SK-N-SH (cell line): Measurements from ENCODE around the gene SCEL. TPM values are rescaled to one million over a fixed set of nuclear protein-coding genes. Genes with fewer than 3 reads are reported as not detected.

Source experiments
- CTCF ChIA-PET: fragments of 300-600, 350-600 bp; formaldehyde crosslinking; extraction: SDS; loops from one replicate; lab custom pipeline; 2021; lab: Yijun Ruan, JAX
- POLR2A ChIA-PET: fragments of 350-600 bp; sonication (Branson Sonifier 250); formaldehyde crosslinking; extraction: SDS; loops from one replicate; lab custom pipeline; 2020; ENCODE audit warnings: antibody characterized with exemption, inconsistent platforms; lab: Yijun Ruan, JAX
- DNase-seq: peaks from one replicate; pipeline ENCODE4 v3.0.0; 2012
- H2AFZ ChIP-seq: fragments of 200-600 bp; sonication (generic); 2 replicates; pipeline ENCODE4 v1.8.1; 2016; ENCODE audit warnings: antibody characterized with exemption, mild to moderate bottlenecking, low read depth
- H3F3A ChIP-seq: fragments of 200-600 bp; sonication (generic); replicated peaks from 2 replicates; pipeline ENCODE3; 2016; ENCODE audit warnings: antibody characterized with exemption, mild to moderate bottlenecking; ENCODE audit not compliant: insufficient read depth
- H3K27ac ChIP-seq, 2 experiments: fragments of 200-500 bp in 1 of 2; fragments of 200-600 bp in 1 of 2; sonication (Bioruptor generic) in 1 of 2; sonication (generic), shearing (Covaris generic) in 1 of 2; 2 replicates each; pipeline versions ENCODE4 v1.5.1 to v1.6.1; 2014 to 2016; ENCODE audit warnings: low read depth in 2 of 2, inconsistent platforms in 1 of 2, low read length in 1 of 2, mild to moderate bottlenecking in 1 of 2, mixed read lengths in 1 of 2
- H3K27me3 ChIP-seq: fragments of 200-600 bp; sonication (generic), shearing (Covaris generic); 2 replicates; pipeline ENCODE4 v1.6.1; 2016; ENCODE audit warnings: mixed run types; ENCODE audit not compliant: insufficient read depth
- H3K36me3 ChIP-seq, 2 experiments: fragments of 200-500 bp in 1 of 2; fragments of 200-600 bp in 1 of 2; sonication (Bioruptor generic) in 1 of 2; sonication (generic) in 1 of 2; replicated peaks in 1 of 2; 2 replicates each; pipeline versions ENCODE3 to v1.5.1; 2014 to 2016; ENCODE audit warnings: low read length in 1 of 2, mild to moderate bottlenecking in 1 of 2; ENCODE audit not compliant: insufficient read depth in 2 of 2, control insufficient read depth in 1 of 2
- H3K4me1 ChIP-seq, 2 experiments: fragments of 200-500 bp in 1 of 2; fragments of 200-600 bp in 1 of 2; sonication (Bioruptor generic) in 1 of 2; sonication (generic), shearing (Covaris generic) in 1 of 2; 2 replicates each; pipeline versions ENCODE4 v1.5.1 to v1.6.1; 2014 to 2016; ENCODE audit warnings: low read depth in 1 of 2, low read length in 1 of 2, mixed run types in 1 of 2; ENCODE audit not compliant: insufficient read depth in 2 of 2, control insufficient read depth in 1 of 2
- H3K4me2 ChIP-seq: fragments of 200-600 bp; sonication (generic), shearing (Covaris generic); 2 replicates; pipeline ENCODE4 v1.6.1; 2017; ENCODE audit warnings: mixed run types
- H3K4me3 ChIP-seq, 2 experiments: fragments of 200-500 bp in 1 of 2; fragments of 200-600 bp in 1 of 2; sonication (Bioruptor generic) in 1 of 2; sonication (generic), shearing (Covaris generic) in 1 of 2; 2 replicates each; pipeline versions ENCODE4 v1.5.1 to v1.8.1; 2014 to 2016; ENCODE audit warnings: low read depth in 2 of 2, inconsistent platforms in 1 of 2, low read length in 1 of 2, mild to moderate bottlenecking in 1 of 2, mixed read lengths in 1 of 2, moderate library complexity in 1 of 2
- H3K79me2 ChIP-seq: fragments of 200-600 bp; sonication (generic); 2 replicates; pipeline ENCODE4 v1.8.1; 2017; ENCODE audit warnings: mild to moderate bottlenecking; ENCODE audit not compliant: insufficient read depth
- H3K9ac ChIP-seq: fragments of 200-600 bp; sonication (generic); 2 replicates; pipeline ENCODE4 v1.6.1; 2017; ENCODE audit warnings: mixed run types
- H3K9me2 ChIP-seq: fragments of 200-600 bp; sonication (generic); 2 replicates; pipeline ENCODE4 v1.6.1; 2017; ENCODE audit warnings: mixed run types
- H3K9me3 ChIP-seq: fragments of 200-600 bp; sonication (generic); 2 replicates; pipeline ENCODE4 v1.6.1; 2017; ENCODE audit warnings: mixed run types, mild to moderate bottlenecking, moderate library complexity
- H4K20me1 ChIP-seq: fragments of 200-600 bp; sonication (generic); 2 replicates; pipeline ENCODE4 v1.6.1; 2017; ENCODE audit warnings: mild to moderate bottlenecking, mixed run types; ENCODE audit not compliant: insufficient read depth
- ELF1 ChIP-seq: IDR thresholded peaks from 2 replicates; pipeline ENCODE4 v1.4.0; 2012
- EP300 ChIP-seq, 2 experiments: IDR thresholded peaks; 2 replicates each; pipeline versions ENCODE4 v1.4.0 to v1.6.1; 2012; ENCODE audit warnings: borderline replicate concordance in 1 of 2, low read depth in 1 of 2, low read length in 1 of 2
- FOXJ3 ChIP-seq: sonication (generic); formaldehyde crosslinking; IDR thresholded peaks from 2 replicates; pipeline ENCODE4 v1.5.1; 2020; ENCODE audit warnings: mild to moderate bottlenecking, missing genetic modification reagents
- GATA2 ChIP-seq: sonication (generic); formaldehyde crosslinking; IDR thresholded peaks from 2 replicates; pipeline ENCODE4 v1.5.0; 2020; ENCODE audit warnings: mild to moderate bottlenecking, missing genetic modification reagents
- JUND ChIP-seq: IDR thresholded peaks from 2 replicates; pipeline ENCODE4 v1.4.0; 2012
- NRF1 ChIP-seq: IDR thresholded peaks from 2 replicates; pipeline ENCODE4 v1.6.1; 2012; ENCODE audit warnings: low read depth, mild to moderate bottlenecking, low read length
- RCOR1 ChIP-seq: fragments of 150-350 bp; IDR thresholded peaks from 2 replicates; pipeline ENCODE4 v1.6.1; 2017; ENCODE audit warnings: antibody characterized with exemption, low read length
- RFX5 ChIP-seq: IDR thresholded peaks from 2 replicates; pipeline ENCODE4 v1.6.1; 2012; ENCODE audit warnings: mild to moderate bottlenecking, improper control_type of control experiment, low read length
- RXRA ChIP-seq: IDR thresholded peaks from 2 replicates; pipeline ENCODE4 v1.4.0; 2012; ENCODE audit warnings: low read depth, mild to moderate bottlenecking, borderline replicate concordance
- TAF1 ChIP-seq: IDR thresholded peaks from 2 replicates; pipeline ENCODE4 v1.6.1; 2012; ENCODE audit warnings: low read depth, mild to moderate bottlenecking, low read length, moderate library complexity, borderline replicate concordance
- TEAD4 ChIP-seq: IDR thresholded peaks from 2 replicates; pipeline ENCODE4 v1.4.0; 2012; ENCODE audit warnings: mild to moderate bottlenecking, borderline replicate concordance; ENCODE audit not compliant: insufficient read depth
- WGBS: methylation state at CpG from one replicate; pipeline ENCODE4 v1.1.6; 2017; ENCODE audit warnings: low lambda C conversion rate; 5-methylcytosine and 5-hydroxymethylcytosine counted together
- polyA plus RNA-seq, 3 experiments: library from polyadenylated mRNA; depleted of rRNA; stranded (reverse); fragments of >200 nt; gene quantifications; 2 replicates each; pipeline ENCODE4 v1.2.3, GENCODE V29; 2012
- TF ChIP-seq, protein P1 (sequence below): fragments of 200-600 bp; sonication (generic); IDR thresholded peaks from 2 replicates; pipeline ENCODE4 v1.6.1; 2017; ENCODE audit warnings: antibody characterized with exemption, mild to moderate bottlenecking, moderate library complexity
- TF ChIP-seq, protein P2 (sequence below): fragments of 150-350 bp; IDR thresholded peaks from 2 replicates; pipeline ENCODE4 v1.6.1; 2016; ENCODE audit warnings: mild to moderate bottlenecking, low read depth, low read length
- TF ChIP-seq, protein P3 (sequence below): IDR thresholded peaks from 2 replicates; pipeline ENCODE4 v1.6.1; 2012; ENCODE audit warnings: mild to moderate bottlenecking, low read depth, low read length, moderate library complexity

The SCEL gene
- polyA plus RNA-seq, 1 of the 3 experiments (the other 2 are of a cell fraction) = 0.02 TPM

DNA sequence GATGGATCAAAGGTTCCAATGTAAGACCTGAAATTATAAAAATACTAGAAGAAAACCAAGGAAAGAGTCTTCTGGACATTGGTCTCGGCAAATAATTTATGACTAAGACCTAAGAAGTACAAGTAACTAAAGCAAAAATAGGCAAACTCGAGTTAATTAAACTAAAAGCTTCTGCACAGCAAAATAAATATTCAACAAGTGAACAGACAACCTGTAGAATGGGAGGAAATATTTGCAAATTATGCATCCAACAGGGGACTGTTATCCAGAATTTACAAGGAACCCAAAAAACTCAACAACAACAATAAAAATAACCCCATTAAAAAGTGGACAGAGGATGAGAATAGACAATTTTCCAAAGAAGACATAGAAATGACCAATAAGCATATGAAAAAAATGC is 152.3 kb downstream of the SCEL start:
- Histone ChIP-seq H3K79me2 (no peaks in the 10 kb centered on the region), H3K9me3 (no peaks in the 10 kb centered on the region), H3K36me3 (no peaks in the 10 kb centered on the region), H3K27me3 (no peaks in the 10 kb centered on the region; the same call in 1 of the 2 replicates), H3K4me1 (peaks cover 0 to 17% of the 10 kb centered on the region in 2 experiments; a peak in 1 of 4 replicates), H3K4me2 (no peak overlapping the region), H3F3A (no peaks in the 10 kb centered on the region), H3K9me2 (no peaks in the 10 kb centered on the region), H2AFZ (no peak overlapping the region), H3K27ac (no peak overlapping the region), H3K4me3 (no peak overlapping the region), H4K20me1 (no peaks in the 10 kb centered on the region), H3K9ac (no peak overlapping the region)
- no peak for TF ChIP-seq GATA2 (CRISPR knock-in tag)
- no peak for TF ChIP-seq RFX5
- WGBS = 20% methylated on average over 2 of the region's 2 CpGs
- ChIA-PET CTCF (no interaction called here), POLR2A (no interaction called here)
- no peak for DNase-seq

DNA sequence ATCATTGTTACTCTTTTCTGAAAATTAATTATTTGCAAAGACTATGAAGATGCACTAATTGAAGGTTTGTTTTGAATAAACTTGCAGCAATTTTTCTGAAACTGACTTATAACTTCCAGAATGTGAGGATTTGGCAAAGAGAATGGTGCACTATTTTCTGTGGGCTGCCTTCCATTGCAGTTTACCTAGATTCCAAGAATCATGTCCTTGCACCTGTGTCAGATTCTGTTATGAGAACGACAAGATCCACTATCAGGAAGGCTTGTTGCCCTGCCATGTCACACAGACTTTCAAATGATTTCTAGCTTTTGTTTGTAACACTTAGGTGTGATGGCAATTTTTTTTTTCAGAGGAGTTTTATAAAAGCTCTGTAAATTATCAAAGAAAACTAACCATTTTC is 156.4 kb downstream of the SCEL start:
- TF ChIP-seq TAF1 (no peak), FOXJ3 (no peak), RCOR1 (no peak), EP300 (IDR thresholded peaks at IDR 0.05; ENCODE audit: borderline replicate concordance in 1 of 2, low read depth in 1 of 2, low read length in 1 of 2) (no peak), JUND (no peak), RXRA (no peak), TEAD4 (no peak), NRF1 (no peak), ELF1 (no peak)
- TF ChIP-seq, protein P1, sequence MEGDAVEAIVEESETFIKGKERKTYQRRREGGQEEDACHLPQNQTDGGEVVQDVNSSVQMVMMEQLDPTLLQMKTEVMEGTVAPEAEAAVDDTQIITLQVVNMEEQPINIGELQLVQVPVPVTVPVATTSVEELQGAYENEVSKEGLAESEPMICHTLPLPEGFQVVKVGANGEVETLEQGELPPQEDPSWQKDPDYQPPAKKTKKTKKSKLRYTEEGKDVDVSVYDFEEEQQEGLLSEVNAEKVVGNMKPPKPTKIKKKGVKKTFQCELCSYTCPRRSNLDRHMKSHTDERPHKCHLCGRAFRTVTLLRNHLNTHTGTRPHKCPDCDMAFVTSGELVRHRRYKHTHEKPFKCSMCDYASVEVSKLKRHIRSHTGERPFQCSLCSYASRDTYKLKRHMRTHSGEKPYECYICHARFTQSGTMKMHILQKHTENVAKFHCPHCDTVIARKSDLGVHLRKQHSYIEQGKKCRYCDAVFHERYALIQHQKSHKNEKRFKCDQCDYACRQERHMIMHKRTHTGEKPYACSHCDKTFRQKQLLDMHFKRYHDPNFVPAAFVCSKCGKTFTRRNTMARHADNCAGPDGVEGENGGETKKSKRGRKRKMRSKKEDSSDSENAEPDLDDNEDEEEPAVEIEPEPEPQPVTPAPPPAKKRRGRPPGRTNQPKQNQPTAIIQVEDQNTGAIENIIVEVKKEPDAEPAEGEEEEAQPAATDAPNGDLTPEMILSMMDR = no peak
- TF ChIP-seq, protein P2, sequence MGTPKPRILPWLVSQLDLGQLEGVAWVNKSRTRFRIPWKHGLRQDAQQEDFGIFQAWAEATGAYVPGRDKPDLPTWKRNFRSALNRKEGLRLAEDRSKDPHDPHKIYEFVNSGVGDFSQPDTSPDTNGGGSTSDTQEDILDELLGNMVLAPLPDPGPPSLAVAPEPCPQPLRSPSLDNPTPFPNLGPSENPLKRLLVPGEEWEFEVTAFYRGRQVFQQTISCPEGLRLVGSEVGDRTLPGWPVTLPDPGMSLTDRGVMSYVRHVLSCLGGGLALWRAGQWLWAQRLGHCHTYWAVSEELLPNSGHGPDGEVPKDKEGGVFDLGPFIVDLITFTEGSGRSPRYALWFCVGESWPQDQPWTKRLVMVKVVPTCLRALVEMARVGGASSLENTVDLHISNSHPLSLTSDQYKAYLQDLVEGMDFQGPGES = no peak
- TF ChIP-seq, protein P3, sequence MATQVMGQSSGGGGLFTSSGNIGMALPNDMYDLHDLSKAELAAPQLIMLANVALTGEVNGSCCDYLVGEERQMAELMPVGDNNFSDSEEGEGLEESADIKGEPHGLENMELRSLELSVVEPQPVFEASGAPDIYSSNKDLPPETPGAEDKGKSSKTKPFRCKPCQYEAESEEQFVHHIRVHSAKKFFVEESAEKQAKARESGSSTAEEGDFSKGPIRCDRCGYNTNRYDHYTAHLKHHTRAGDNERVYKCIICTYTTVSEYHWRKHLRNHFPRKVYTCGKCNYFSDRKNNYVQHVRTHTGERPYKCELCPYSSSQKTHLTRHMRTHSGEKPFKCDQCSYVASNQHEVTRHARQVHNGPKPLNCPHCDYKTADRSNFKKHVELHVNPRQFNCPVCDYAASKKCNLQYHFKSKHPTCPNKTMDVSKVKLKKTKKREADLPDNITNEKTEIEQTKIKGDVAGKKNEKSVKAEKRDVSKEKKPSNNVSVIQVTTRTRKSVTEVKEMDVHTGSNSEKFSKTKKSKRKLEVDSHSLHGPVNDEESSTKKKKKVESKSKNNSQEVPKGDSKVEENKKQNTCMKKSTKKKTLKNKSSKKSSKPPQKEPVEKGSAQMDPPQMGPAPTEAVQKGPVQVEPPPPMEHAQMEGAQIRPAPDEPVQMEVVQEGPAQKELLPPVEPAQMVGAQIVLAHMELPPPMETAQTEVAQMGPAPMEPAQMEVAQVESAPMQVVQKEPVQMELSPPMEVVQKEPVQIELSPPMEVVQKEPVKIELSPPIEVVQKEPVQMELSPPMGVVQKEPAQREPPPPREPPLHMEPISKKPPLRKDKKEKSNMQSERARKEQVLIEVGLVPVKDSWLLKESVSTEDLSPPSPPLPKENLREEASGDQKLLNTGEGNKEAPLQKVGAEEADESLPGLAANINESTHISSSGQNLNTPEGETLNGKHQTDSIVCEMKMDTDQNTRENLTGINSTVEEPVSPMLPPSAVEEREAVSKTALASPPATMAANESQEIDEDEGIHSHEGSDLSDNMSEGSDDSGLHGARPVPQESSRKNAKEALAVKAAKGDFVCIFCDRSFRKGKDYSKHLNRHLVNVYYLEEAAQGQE = no peak
- peaks cover 0 to 23% of the 10 kb centered on the region in 2 experiments; a peak in 3 of 4 replicates for H3K4me1 ChIP-seq
- H3K27ac ChIP-seq = no peak overlapping the region
- DNase-seq = no peak
- no peaks in the 10 kb centered on the region for H3K79me2 ChIP-seq
- H2AFZ ChIP-seq = no peak overlapping the region
- no peaks in the 10 kb centered on the region for H3K36me3 ChIP-seq
- H3K9me3 ChIP-seq = no peaks in the 10 kb centered on the region
- 31% methylated on average over 1 of the region's 1 CpG for WGBS
- no peak overlapping the region for H3K4me2 ChIP-seq
- no peaks in the 10 kb centered on the region for H3F3A ChIP-seq
- no peaks in the 10 kb centered on the region for H3K9me2 ChIP-seq
- no peaks in the 10 kb centered on the region for H4K20me1 ChIP-seq
- CTCF ChIA-PET = interaction anchor here (0.8 kb wide), 1 partner anchor 99 kb away, joined by 3 read pairs; no protein-coding TSS in a partner anchor
- POLR2A ChIA-PET = no interaction called here
- no peak overlapping the region for H3K9ac ChIP-seq
- H3K4me3 ChIP-seq = no peak overlapping the region
- H3K27me3 ChIP-seq = peaks cover 10% of the 10 kb centered on the region
